ENCODE data around the gene TMEM132D.

DNA sequence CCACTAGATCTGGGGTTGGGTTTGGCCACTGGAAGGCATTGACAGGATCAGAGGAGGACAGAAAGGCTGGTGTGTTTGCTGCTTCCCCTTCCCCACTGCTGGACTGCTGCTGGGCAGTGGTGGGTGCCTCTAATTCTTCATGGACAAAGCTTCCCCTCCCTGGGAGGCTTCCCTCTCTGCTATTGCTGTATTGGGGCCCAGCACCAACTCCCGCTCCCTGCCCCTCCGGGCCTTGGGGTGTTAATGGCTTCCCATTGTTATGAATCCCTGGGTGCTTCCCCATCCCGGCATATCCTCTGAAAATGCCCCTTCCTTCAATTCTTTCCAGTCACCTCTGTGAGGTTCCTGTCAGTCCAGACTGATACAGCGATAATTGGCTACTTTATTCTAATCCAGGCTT is 740.4 kb downstream of the TMEM132D start:
- no peak for TF ChIP-seq EZH2 (IDR thresholded peaks at IDR 0.05)
- TF ChIP-seq, protein P1, sequence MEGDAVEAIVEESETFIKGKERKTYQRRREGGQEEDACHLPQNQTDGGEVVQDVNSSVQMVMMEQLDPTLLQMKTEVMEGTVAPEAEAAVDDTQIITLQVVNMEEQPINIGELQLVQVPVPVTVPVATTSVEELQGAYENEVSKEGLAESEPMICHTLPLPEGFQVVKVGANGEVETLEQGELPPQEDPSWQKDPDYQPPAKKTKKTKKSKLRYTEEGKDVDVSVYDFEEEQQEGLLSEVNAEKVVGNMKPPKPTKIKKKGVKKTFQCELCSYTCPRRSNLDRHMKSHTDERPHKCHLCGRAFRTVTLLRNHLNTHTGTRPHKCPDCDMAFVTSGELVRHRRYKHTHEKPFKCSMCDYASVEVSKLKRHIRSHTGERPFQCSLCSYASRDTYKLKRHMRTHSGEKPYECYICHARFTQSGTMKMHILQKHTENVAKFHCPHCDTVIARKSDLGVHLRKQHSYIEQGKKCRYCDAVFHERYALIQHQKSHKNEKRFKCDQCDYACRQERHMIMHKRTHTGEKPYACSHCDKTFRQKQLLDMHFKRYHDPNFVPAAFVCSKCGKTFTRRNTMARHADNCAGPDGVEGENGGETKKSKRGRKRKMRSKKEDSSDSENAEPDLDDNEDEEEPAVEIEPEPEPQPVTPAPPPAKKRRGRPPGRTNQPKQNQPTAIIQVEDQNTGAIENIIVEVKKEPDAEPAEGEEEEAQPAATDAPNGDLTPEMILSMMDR (IDR thresholded peaks at IDR 0.05) = no peak
